ENCODE results near the gene CADM4.

Gene CADM4

GRCh38 chr19:43633520-43633919 lies 6.1 kb downstream of the CADM4 start:
- DNase-seq = no peak

- no peak for DNase-seq
Observed at GRCh38 chr19:43631491-43631890, 8.2 kb downstream of the CADM4 start.

GRCh38 chr19:43628646-43629326 lies 10.9 kb downstream of the CADM4 start:
- no peak for DNase-seq

- DNase-seq = no peak
Observed at GRCh38 chr19:43626838-43627237, 12.8 kb downstream of the CADM4 start.

GRCh38 chr19:43625918-43626579 lies 13.6 kb downstream of the CADM4 start:
- no peak for DNase-seq

GRCh38 chr19:43624933-43625332 lies 14.7 kb downstream of the CADM4 start:
- DNase-seq = no peak

- DNase-seq = no peak
Observed at GRCh38 chr19:43623889-43624670, 15.6 kb downstream of the CADM4 start.

GRCh38 chr19:43622956-43623355 lies 16.7 kb downstream of the CADM4 start:
- DNase-seq = no peak

- no peak for DNase-seq
Observed at GRCh38 chr19:43622070-43622469, 17.6 kb downstream of the CADM4 start.

GRCh38 chr19:43620061-43621001 lies 19.3 kb downstream of the CADM4 start:
- no peak for DNase-seq

- DNase-seq = peak; percentile 65
Observed at GRCh38 chr19:43619262-43620060, 20.2 kb downstream of the CADM4 start, which contains the start of gene ZNF428. TSS of gene ZNF428 (minus strand) at chr19:43619629. CDS start at chr19:43614304, 5,325 bp downstream.

GRCh38 chr19:43618921-43619261 lies 20.8 kb downstream of the CADM4 start:
- DNase-seq = no peak

- DNase-seq = no peak
Observed at GRCh38 chr19:43616954-43617353, 22.7 kb downstream of the CADM4 start.

GRCh38 chr19:43616306-43616705 lies 23.3 kb downstream of the CADM4 start:
- DNase-seq = no peak

- DNase-seq = no peak
Observed at GRCh38 chr19:43612374-43612773, 27.3 kb downstream of the CADM4 start.

- DNase-seq = no peak
Observed at GRCh38 chr19:43611788-43612187, 27.9 kb downstream of the CADM4 start, which contains the start of gene SRRM5. TSS of gene SRRM5 (plus strand) at chr19:43612088. CDS start at chr19:43612122, 34 bp downstream.

GRCh38 chr19:43610493-43610892 lies 29.2 kb downstream of the CADM4 start:
- no peak for DNase-seq

- no peak for DNase-seq
Observed at GRCh38 chr19:43609872-43610271, 29.8 kb downstream of the CADM4 start.

GRCh38 chr19:43607238-43608205 lies 32.1 kb downstream of the CADM4 start:
- no peak for DNase-seq

- DNase-seq = no peak
Observed at GRCh38 chr19:43606569-43607229, 33.0 kb downstream of the CADM4 start.
